Testis (tissue), 3 donors: ENCODE results near the gene VWA5A. TPM values are rescaled to one million over a fixed set of nuclear protein-coding genes. Genes with fewer than 3 reads are reported as not detected.
A peak's percentile ranks its signal among the peaks of the same experiment; 100 is the strongest.

Experiments
- DNase-seq: peaks from one replicate; pipeline ENCODE4 v3.0.0-alpha.2; 2019
- H3K27ac ChIP-seq, 2 donors: fragments of 200-600 bp; sonication (generic); one replicate each; pipeline ENCODE4 v1.5.1; 2019
- H3K27me3 ChIP-seq: fragments of 200-600 bp; sonication (generic); one replicate; pipeline ENCODE4 v1.5.1; 2019
- H3K36me3 ChIP-seq: fragments of 200-600 bp; sonication (generic); one replicate; pipeline ENCODE4 v1.5.1; 2017; ENCODE audit warnings: low read depth; ENCODE audit errors: missing control alignments
- H3K4me1 ChIP-seq: fragments of 200-600 bp; sonication (generic); one replicate; pipeline ENCODE4 v1.5.1; 2019
- H3K4me3 ChIP-seq, 2 donors: fragments of 200-600 bp; sonication (generic); one replicate each; pipeline ENCODE4 v1.5.1; 2017 to 2019
- H3K9me3 ChIP-seq: fragments of 200-600 bp; sonication (generic); one replicate; pipeline ENCODE4 v1.5.1; 2017
- POLR2A ChIP-seq: fragments of 450-650 bp; IDR thresholded peaks from one replicate; pipeline ENCODE4 v1.6.1; 2017; ENCODE audit warnings: antibody characterized with exemption, mild to moderate bottlenecking, moderate library complexity
- WGBS, 2 donors: methylation state at CpG; one replicate each; pipeline ENCODE4 v1.1.5; 2018; 5-methylcytosine and 5-hydroxymethylcytosine counted together
- intact Hi-C: fragments of 100-400 bp; cut with DNase I; formaldehyde crosslinking; loops from one replicate; pipeline ENCODE4 v1.15.1; 2023; ENCODE audit warnings: low total_unique reads
- polyA plus RNA-seq: library from polyadenylated mRNA; stranded (reverse); fragments of 350-450 nt; fragmentation: Illumina TruSeq; extraction: RNeasy Lipid Tissue Mini Kit (QIAGEN cat#74804); gene quantifications from one replicate; pipeline ENCODE4 v1.2.3, GENCODE V29; 2014; ENCODE audit warnings: low read depth, low replicate concordance; ENCODE audit not compliant: insufficient read depth
- total RNA-seq, 2 donors: library from RNA; depleted of rRNA; stranded (reverse); fragments of >200 nt; gene quantifications; one replicate each; pipeline ENCODE4 v1.2.3, GENCODE V29; 2016
- TF ChIP-seq, protein P1 (sequence below), 3 experiments: fragments of 450-650 bp in 2 of 3; fragments of 200-600 bp in 1 of 3; sonication (generic) in 1 of 3; IDR thresholded peaks; one replicate each; pipeline ENCODE4 v1.5.1; 2016 to 2019; ENCODE audit warnings: antibody characterized with exemption in 3 of 3, mild to moderate bottlenecking in 2 of 3, moderate library complexity in 1 of 3

VWA5A gene
- total and polyA plus RNA-seq, 3 donors from 2014 or later = 26.6 to 31.3 (median 28.3) TPM

DNA sequence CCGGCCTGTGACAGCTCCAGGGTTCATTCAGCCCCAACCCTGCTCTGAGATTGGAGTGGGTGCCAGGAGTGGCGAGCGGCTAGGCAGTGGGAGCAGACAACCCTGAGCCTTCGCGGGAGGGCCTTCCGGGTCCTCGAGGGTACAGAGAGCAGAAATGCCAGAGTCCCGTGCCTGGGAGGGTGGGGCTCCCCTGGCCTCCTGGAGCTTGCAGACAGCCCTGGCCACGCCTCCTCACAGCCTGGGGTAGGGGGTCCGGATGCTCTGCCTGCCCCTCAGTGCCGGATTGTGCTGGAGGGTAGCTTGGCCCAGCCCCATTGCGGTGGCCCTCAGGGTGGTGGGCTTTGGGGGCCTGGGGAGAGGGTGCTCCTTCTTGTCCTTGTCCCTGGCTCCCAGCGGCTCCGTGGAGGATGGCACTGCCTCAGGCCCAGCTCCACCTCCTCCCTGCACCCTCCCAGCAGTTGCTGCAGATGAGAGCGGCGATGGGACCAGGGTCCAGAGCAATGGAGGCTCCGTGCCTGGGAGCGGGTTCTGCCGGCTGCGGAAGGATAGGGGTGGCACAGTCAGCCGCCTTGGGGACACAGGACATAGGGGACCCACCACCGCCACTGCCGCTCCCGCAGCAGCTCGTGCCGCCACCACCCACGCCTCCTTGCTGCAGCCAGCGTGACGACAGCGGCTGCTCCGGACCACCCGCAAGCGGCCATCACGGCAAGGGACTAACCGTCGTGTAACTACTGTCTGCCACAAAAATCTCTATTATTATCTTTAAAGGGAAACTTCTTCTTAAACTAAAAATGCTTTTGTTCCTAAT is 39.2 kb upstream of the VWA5A start:
- peak; percentile 78 for DNase-seq
- Histone ChIP-seq H3K27ac (peak overlapping the region; percentile 59 to 64), H3K27me3 (no peaks in the 10 kb centered on the region), H3K36me3 (no peaks in the 10 kb centered on the region), H3K9me3 (no peaks in the 10 kb centered on the region), H3K4me1 (peaks cover 9% of the 10 kb centered on the region), H3K4me3 (peak overlapping the region; percentile 47 to 69)
- intact Hi-C loops = no loop called here
- WGBS, 2 donors = 0 to 4% methylated on average over 10 to 33 of the region's 36 CpGs
- no peak for TF ChIP-seq POLR2A
- TF ChIP-seq, protein P1, sequence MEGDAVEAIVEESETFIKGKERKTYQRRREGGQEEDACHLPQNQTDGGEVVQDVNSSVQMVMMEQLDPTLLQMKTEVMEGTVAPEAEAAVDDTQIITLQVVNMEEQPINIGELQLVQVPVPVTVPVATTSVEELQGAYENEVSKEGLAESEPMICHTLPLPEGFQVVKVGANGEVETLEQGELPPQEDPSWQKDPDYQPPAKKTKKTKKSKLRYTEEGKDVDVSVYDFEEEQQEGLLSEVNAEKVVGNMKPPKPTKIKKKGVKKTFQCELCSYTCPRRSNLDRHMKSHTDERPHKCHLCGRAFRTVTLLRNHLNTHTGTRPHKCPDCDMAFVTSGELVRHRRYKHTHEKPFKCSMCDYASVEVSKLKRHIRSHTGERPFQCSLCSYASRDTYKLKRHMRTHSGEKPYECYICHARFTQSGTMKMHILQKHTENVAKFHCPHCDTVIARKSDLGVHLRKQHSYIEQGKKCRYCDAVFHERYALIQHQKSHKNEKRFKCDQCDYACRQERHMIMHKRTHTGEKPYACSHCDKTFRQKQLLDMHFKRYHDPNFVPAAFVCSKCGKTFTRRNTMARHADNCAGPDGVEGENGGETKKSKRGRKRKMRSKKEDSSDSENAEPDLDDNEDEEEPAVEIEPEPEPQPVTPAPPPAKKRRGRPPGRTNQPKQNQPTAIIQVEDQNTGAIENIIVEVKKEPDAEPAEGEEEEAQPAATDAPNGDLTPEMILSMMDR (IDR thresholded peaks at IDR 0.05) = no peak

- Histone ChIP-seq H3K4me1 (peaks cover 9% of the 10 kb centered on the region), H3K27me3 (no peaks in the 10 kb centered on the region), H3K36me3 (no peaks in the 10 kb centered on the region), H3K4me3 (no peak overlapping the region), H3K9me3 (no peaks in the 10 kb centered on the region), H3K27ac (no peak overlapping the region)
- intact Hi-C loops = no loop called here
- TF ChIP-seq, protein P1 (IDR thresholded peaks at IDR 0.05) = no peak
- no peak for TF ChIP-seq POLR2A
- DNase-seq = no peak
- WGBS, 2 donors = 78 to 94% methylated on average over 1 of the region's 1 CpG
Observed at GRCh38 chr11:124077266-124077665, 38.0 kb upstream of the VWA5A start.

GRCh38 chr11:124078591-124078990 is 36.7 kb upstream of the VWA5A start:
- H3K27ac ChIP-seq = no peak overlapping the region
- TF ChIP-seq, protein P1 (IDR thresholded peaks at IDR 0.05) = no peak
- TF ChIP-seq POLR2A = no peak
- no peaks in the 10 kb centered on the region for H3K27me3 ChIP-seq
- no peak for DNase-seq
- H3K4me1 ChIP-seq = peaks cover 9% of the 10 kb centered on the region
- 91 to 98% methylated on average over 2 of the region's 2 CpGs for WGBS, 2 donors
- intact Hi-C loops = no loop called here
- H3K4me3 ChIP-seq = no peak overlapping the region
- H3K9me3 ChIP-seq = no peaks in the 10 kb centered on the region
- H3K36me3 ChIP-seq = no peaks in the 10 kb centered on the region

- no peaks in the 10 kb centered on the region for H3K9me3 ChIP-seq
- no peaks in the 10 kb centered on the region for H3K27me3 ChIP-seq
- no peak for DNase-seq
- no peaks in the 10 kb centered on the region for H3K36me3 ChIP-seq
- no peak overlapping the region for H3K27ac ChIP-seq
- intact Hi-C loops = no loop called here
- H3K4me1 ChIP-seq = peaks cover 9% of the 10 kb centered on the region
- TF ChIP-seq, protein P1 (IDR thresholded peaks at IDR 0.05) = no peak
- no peak for TF ChIP-seq POLR2A
- H3K4me3 ChIP-seq = no peak overlapping the region
- 72 to 73% methylated on average over 8 of the region's 8 CpGs for WGBS, 2 donors
Observed at GRCh38 chr11:124079631-124080326, 35.5 kb upstream of the VWA5A start.
